ACC112 (cell line): ENCODE measurements around the gene LONRF2.

Experiments used
- H2AFZ ChIP-seq: fragments of 200-600 bp; sonication (generic); one replicate; pipeline ENCODE4 v1.6.0; 2017; ENCODE audit warnings: antibody characterized with exemption, low read length; ENCODE audit not compliant: unreplicated experiment
- H3K27ac ChIP-seq: fragments of 200-600 bp; sonication (generic); 2 replicates; pipeline ENCODE4 v1.5.1; 2014; ENCODE audit warnings: low read depth, mild to moderate bottlenecking, antibody characterized with exemption, low read length, moderate library complexity
- H3K27me3 ChIP-seq: fragments of 200-600 bp; sonication (generic); 2 replicates; pipeline ENCODE4 v1.6.1; 2014; ENCODE audit warnings: mild to moderate bottlenecking, antibody characterized with exemption, low read length, moderate library complexity, mixed read lengths; ENCODE audit not compliant: insufficient read depth
- H3K36me3 ChIP-seq: fragments of 200-600 bp; sonication (generic); 2 replicates; pipeline ENCODE4 v1.6.1; 2016; ENCODE audit warnings: mild to moderate bottlenecking, antibody characterized with exemption, low read length, moderate library complexity, mixed read lengths; ENCODE audit not compliant: insufficient read depth
- H3K4me1 ChIP-seq: fragments of 200-600 bp; sonication (generic); one replicate; pipeline ENCODE4 v1.6.1; 2016; ENCODE audit warnings: low read length, mixed read lengths; ENCODE audit not compliant: insufficient read depth, unreplicated experiment, control insufficient read depth
- H3K4me3 ChIP-seq: fragments of 200-600 bp; sonication (generic); 2 replicates; pipeline ENCODE4 v1.5.1; 2014; ENCODE audit warnings: mild to moderate bottlenecking, low read depth, low read length
- H3K79me2 ChIP-seq: fragments of 200-600 bp; sonication (generic); one replicate; pipeline ENCODE4 v1.6.0; 2016; ENCODE audit warnings: low read length; ENCODE audit not compliant: control insufficient read depth, unreplicated experiment, insufficient read depth

LONRF2 gene

DNA sequence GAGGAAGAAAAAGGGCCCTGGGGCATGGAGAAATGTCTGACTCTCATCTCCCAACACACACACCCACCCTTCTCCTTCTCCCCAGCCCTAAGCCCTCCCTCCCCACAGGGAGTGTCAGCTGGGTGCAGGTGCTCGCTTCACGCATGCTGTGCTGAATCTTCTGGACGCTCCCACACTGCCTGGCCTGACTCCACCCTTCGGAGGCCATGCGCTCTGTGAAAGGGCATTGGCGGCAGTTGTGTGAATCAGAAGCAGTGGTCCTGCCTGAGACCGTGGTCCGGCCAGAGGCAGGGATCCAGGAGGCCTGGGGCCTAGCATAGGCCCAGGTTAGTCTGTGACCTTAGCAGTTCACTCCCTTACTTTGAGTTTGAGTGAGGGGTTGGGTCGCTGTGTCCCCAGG lies 57.1 kb downstream of the LONRF2 start:
- Histone ChIP-seq H3K27ac (no peak overlapping the region), H3K36me3 (no peaks in the 10 kb centered on the region), H3K79me2 (no peaks in the 10 kb centered on the region), H2AFZ (no peak overlapping the region), H3K4me3 (no peak overlapping the region), H3K4me1 (no peaks in the 10 kb centered on the region), H3K27me3 (peaks cover 9% of the 10 kb centered on the region; the same call in 1 of the 2 replicates)

DNA sequence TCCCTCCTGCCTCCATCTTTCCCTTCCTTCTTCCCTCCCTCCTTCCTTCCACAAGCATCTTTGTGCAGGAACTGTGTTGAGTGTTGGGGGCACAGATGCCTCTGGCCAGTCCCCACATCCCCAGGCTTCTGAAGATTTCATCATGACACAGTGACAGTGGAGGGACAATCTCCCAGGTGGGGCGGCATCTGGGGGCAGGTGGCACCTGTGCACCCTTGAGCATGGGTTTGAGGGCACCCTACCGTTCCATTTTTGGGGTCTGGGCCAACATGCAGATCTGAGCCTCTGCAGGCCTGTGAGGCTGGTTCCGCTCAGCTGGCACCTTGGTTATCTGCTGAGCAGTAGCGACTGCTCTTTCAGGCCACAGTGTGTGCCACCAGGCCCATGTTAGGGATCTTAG lies 57.6 kb downstream of the LONRF2 start:
- no peaks in the 10 kb centered on the region for H3K79me2 ChIP-seq
- no peaks in the 10 kb centered on the region for H3K4me1 ChIP-seq
- H3K36me3 ChIP-seq = no peaks in the 10 kb centered on the region
- H3K27me3 ChIP-seq = peaks cover 9% of the 10 kb centered on the region; the same call in 1 of the 2 replicates
- H3K27ac ChIP-seq = no peak overlapping the region
- H3K4me3 ChIP-seq = no peak overlapping the region
- H2AFZ ChIP-seq = no peak overlapping the region

DNA sequence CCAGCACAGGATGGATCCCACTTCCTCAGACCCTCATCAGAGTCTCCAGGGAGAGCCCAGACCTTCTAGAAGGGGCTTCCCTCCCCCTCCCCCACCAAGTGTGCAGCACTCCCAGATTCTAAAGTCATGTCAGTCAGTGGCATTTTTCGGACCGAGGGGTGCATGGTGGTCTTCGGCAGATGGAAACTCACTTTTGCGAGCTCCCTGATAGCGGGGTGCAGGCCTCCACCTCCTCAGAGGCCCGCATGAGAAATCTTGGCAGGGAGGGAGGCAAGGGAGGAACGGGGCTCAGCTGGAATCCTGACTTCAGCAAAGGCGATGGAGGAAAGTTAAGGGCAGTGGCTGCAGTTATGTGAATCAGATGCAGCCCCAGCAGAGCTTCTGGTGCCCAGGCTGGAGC lies 58.2 kb downstream of the LONRF2 start:
- no peak overlapping the region for H2AFZ ChIP-seq

DNA sequence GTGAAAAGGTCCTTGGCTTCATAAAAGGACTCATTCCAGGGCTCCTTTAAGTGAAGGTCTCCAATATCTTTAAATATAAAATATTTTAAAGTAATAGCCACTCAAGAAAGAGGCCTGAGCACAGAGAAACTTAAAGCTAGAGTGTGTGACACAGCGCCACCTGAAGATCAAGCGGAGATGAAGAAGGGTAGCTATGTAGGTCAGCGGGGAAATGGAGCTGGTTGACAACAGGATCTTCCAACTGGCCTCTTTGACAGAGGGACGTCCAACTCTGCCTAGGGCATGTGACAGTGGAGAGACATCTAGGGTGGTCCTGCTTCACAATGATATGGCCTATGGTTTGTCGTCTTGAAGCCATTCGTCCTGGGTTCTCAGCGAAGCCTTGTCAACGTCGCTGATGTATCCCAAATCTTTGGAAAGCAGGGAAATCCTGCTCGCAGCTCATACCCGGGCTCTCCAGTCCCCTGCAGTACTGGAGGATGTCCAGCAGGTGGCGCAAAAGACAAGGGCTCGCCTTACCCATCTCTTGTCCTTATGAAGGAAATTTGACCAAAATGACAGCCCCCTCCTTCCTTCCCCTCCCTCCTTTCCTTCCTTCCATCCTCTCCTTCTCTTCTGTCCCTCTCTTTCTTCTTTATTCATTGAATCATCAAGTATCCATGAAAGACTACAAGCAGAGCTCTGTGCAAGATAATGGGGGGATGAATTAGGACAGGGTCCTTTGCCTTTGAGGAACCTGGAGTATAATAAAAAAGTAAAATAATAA lies 59.6 kb downstream of the LONRF2 start:
- Histone ChIP-seq H3K4me1 (no peaks in the 10 kb centered on the region), H3K79me2 (no peaks in the 10 kb centered on the region), H3K36me3 (no peaks in the 10 kb centered on the region), H2AFZ (no peak overlapping the region), H3K27me3 (peaks cover 9% of the 10 kb centered on the region; the same call in 1 of the 2 replicates), H3K4me3 (no peak overlapping the region), H3K27ac (no peak overlapping the region)

More for the DNA sequence above, 58.2 kb downstream of the LONRF2 start:
- Histone ChIP-seq H3K79me2 (no peaks in the 10 kb centered on the region), H3K27me3 (peaks cover 9% of the 10 kb centered on the region; the same call in 1 of the 2 replicates), H3K36me3 (no peaks in the 10 kb centered on the region), H3K4me3 (no peak overlapping the region), H3K27ac (no peak overlapping the region), H3K4me1 (no peaks in the 10 kb centered on the region)

DNA sequence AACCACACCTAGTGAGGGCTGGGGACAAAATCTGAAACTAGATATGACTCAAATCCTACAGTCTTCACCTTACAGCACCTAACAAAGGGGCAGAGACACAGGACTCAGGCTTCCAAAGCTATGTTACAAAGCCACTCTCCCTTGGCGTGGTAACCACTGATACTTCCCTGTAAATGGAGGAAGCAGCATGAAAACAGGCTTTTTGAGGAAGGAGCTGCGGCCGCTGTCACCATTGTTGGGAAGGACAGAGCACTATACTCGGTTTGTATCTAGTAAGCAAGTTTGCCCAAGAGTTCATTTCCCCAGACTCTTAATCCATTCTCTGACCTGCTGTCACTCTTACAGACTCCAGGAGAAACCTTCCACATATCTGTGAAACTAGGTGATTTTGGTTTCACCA lies 60.3 kb downstream of the LONRF2 start:
- Histone ChIP-seq H3K27ac (no peak overlapping the region), H3K36me3 (no peaks in the 10 kb centered on the region), H2AFZ (no peak overlapping the region), H3K4me1 (no peaks in the 10 kb centered on the region), H3K27me3 (peaks cover 9% of the 10 kb centered on the region; the same call in 1 of the 2 replicates), H3K79me2 (no peaks in the 10 kb centered on the region), H3K4me3 (no peak overlapping the region)

DNA sequence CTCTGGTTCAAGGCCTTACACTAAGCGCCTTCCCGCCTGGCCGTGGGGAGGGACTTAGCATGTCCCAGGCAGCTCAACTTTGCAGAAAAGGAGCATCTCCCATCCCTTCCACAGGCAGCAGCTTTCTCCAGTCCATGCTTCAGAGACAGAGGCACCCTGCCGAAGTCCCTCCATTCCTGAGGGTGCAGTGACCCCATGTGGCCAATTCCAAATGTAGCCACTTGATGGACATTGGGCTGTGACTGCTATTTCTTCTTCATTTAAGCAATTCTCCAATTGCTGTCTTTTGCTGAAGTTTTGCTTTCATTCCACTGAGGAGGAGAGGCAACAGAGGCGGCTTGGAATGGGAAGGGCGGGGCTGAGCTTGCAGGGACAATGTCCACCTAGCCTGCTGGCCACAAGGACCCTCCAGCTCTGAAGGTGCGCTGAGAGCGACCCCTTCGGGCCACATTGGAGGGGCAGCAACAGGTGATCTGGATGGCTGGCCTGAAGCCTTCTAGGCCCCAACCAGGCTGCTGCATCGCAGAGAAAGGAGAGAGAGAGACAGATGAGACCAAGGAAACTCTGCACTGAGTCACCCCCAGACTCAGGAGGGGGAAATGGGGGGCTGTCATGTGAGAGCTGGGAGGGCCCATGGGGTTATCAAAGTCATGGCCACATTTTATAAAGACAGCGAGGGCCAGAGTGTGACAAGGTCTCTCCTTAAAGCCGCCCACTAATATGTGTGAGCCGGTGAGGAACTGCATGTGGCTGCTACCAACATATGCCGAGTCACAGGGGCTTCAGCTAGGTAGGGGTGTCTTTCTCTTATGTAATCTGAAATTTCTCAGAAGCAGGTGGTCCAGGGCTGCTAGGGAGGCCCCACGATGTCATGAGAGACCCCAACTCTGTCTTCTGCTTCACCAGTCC lies 61.3 kb downstream of the LONRF2 start:
- Histone ChIP-seq H3K36me3 (no peaks in the 10 kb centered on the region), H3K79me2 (no peaks in the 10 kb centered on the region), H3K4me1 (no peaks in the 10 kb centered on the region), H3K4me3 (no peak overlapping the region), H3K27ac (no peak overlapping the region), H2AFZ (no peak overlapping the region), H3K27me3 (peaks cover 9% of the 10 kb centered on the region; the same call in 1 of the 2 replicates)

DNA sequence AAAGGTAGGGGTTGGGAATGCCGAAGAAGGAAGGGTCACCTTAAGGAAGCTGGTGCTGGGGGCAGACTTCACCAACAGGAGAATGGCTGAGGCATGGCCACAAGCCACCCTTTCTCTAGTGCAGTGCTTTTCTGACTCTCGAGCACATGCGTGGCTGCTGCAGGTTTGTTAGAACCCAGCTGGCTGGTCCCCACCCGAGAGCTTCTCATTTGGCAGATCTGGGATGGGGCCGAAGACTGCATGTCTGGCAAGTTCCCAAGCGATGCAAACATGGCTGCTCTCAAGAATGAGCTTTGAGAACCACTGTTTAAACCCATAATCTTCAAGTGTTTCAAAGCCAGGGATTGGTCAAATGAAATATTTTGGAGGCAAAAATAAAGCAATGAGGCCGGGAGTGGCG lies 63.2 kb downstream of the LONRF2 start:
- Histone ChIP-seq H3K27ac (no peak overlapping the region), H3K4me3 (no peak overlapping the region), H3K36me3 (no peaks in the 10 kb centered on the region), H3K4me1 (no peaks in the 10 kb centered on the region), H3K79me2 (no peaks in the 10 kb centered on the region), H3K27me3 (peaks cover 11% of the 10 kb centered on the region; the same call in 1 of the 2 replicates), H2AFZ (no peak overlapping the region)

DNA sequence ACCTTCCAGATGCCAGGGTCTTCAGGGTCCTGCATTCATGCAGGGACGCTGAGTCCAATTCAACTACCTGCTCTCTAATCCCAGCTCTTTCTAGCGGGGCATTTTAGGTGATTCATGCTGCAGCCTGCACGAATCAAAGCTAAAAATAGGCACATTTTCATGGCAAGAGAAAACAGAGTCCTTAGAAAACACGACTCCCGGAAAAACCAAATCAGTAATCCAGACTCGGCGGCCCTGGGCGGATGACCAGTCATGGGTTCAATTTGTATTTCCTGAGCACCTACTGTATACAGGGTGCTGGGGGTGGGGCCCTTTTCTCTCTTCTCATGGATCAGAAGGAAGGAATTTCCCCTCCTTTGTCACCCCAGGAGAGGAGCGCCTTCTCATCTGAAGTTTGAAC lies 64.4 kb downstream of the LONRF2 start:
- Histone ChIP-seq H3K79me2 (no peaks in the 10 kb centered on the region), H3K27ac (no peak overlapping the region), H3K4me1 (no peaks in the 10 kb centered on the region), H2AFZ (no peak overlapping the region), H3K4me3 (no peak overlapping the region), H3K27me3 (0 out of 2 replicates have a peak, but pooled peaks cover 4% of the 10 kb centered on the region), H3K36me3 (no peaks in the 10 kb centered on the region)

DNA sequence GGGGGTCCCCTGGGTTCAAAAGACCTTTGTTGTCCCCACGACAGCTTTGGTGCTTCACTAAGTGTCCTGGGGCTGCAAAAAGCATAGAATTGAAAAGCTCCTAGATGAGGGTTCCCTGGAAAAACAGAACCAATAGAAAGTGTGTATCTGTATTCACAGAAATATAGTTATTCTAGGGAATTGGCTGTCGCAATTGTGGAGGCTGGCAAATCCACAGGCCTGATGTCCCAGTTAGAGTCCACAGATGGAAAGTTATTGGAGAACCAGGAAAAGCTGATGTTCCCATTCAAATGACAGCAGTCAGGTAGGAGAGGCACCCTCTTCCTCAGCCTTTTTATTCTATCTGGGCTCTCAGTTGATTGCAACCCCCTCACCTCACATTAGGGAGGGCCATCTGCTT lies 65.5 kb downstream of the LONRF2 start:
- H3K79me2 ChIP-seq = no peaks in the 10 kb centered on the region
- H3K27me3 ChIP-seq = 0 out of 2 replicates have a peak, but pooled peaks cover 4% of the 10 kb centered on the region
- no peaks in the 10 kb centered on the region for H3K4me1 ChIP-seq
- H3K36me3 ChIP-seq = no peaks in the 10 kb centered on the region
- no peak overlapping the region for H3K4me3 ChIP-seq
- H3K27ac ChIP-seq = no peak overlapping the region
- no peak overlapping the region for H2AFZ ChIP-seq

DNA sequence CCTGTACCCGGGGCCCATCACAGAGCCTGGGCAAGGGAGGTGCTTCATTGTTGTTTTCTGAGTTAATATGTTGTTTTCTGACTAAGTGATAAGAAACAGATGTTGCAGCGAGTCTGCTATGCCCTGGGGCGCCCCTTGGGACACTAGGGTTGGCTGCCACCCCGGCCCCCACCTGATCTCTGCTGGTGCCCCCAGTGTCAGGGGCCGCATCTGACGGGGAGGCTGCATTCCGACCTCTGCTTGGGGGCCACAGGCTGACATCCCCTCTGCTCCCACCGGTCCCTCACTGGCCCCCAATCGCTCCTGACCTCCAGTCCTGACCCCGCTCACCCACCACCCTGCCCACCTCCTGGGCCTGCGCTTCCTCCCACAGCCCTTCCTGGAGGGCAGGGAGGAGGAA lies 65.9 kb downstream of the LONRF2 start:
- 0 out of 2 replicates have a peak, but pooled peaks cover 4% of the 10 kb centered on the region for H3K27me3 ChIP-seq
- no peaks in the 10 kb centered on the region for H3K36me3 ChIP-seq
- H2AFZ ChIP-seq = no peak overlapping the region
- H3K4me3 ChIP-seq = no peak overlapping the region
- no peaks in the 10 kb centered on the region for H3K4me1 ChIP-seq
- no peak overlapping the region for H3K27ac ChIP-seq
- no peaks in the 10 kb centered on the region for H3K79me2 ChIP-seq
